Activated CD4-positive, alpha-beta T cell treated with anti-CD3 and anti-CD28 coated beads, Interleukin-2, amount 10 ng/mL, durations not matched to agents 7 days and 5 days (primary cell): ENCODE results near the gene TMEM121B. TPM values are rescaled to one million over a fixed set of nuclear protein-coding genes. Genes with fewer than 3 reads are reported as not detected.
A peak's percentile ranks its signal among the peaks of the same experiment; 100 is the strongest.

Experiments
- CTCF ChIA-PET: fragments of 350-600 bp; sonication (Branson Sonifier 250); formaldehyde crosslinking; loops from one replicate; lab custom pipeline; 2021; ENCODE audit warnings: antibody characterized with exemption; lab: Charles Lee
- POLR2A ChIA-PET: fragments of 350-600 bp; sonication (Branson Sonifier 250); formaldehyde crosslinking; loops from one replicate; lab custom pipeline; 2021; ENCODE audit warnings: antibody characterized with exemption; lab: Charles Lee
- DNase-seq: peaks from one replicate; pipeline ENCODE4 v3.0.0-alpha.2; 2020
- H3K27ac Mint-ChIP-seq: one replicate; pipeline ENCODE4 v1.8.0; 2021; ENCODE audit warnings: mild to moderate bottlenecking, moderate library complexity, mixed read lengths
- H3K27me3 Mint-ChIP-seq: one replicate; pipeline ENCODE4 v1.8.0; 2021; ENCODE audit warnings: mixed read lengths
- H3K36me3 Mint-ChIP-seq: one replicate; pipeline ENCODE4 v1.8.0; 2021; ENCODE audit warnings: low read depth, mixed read lengths
- H3K4me1 Mint-ChIP-seq: one replicate; pipeline ENCODE4 v1.8.0; 2021; ENCODE audit warnings: mixed read lengths
- H3K4me3 Mint-ChIP-seq: one replicate; pipeline ENCODE4 v1.8.0; 2021; ENCODE audit warnings: mild to moderate bottlenecking, moderate library complexity, mixed read lengths
- H3K9me3 Mint-ChIP-seq: one replicate; pipeline ENCODE4 v1.8.0; 2021; ENCODE audit warnings: mixed read lengths
- total RNA-seq, 2 experiments: library from RNA; stranded (reverse); gene quantifications; one replicate each; pipeline ENCODE4 v1.2.3, GENCODE V29; 2021

TMEM121B gene
- total RNA-seq, 2 experiments from 2014 or later: 0.05 to 0.06 TPM

GRCh38 chr22:17106161-17106784 is 14.9 kb downstream of the TMEM121B start:
- peaks cover 74% of the 10 kb centered on the region for H3K36me3 Mint-ChIP-seq
- H3K4me3 Mint-ChIP-seq: peak overlapping the region; percentile 43
- peaks cover 58% of the 10 kb centered on the region for H3K4me1 Mint-ChIP-seq
- no peaks in the 10 kb centered on the region for H3K9me3 Mint-ChIP-seq
- H3K27ac Mint-ChIP-seq: peak overlapping the region; percentile 82
- DNase-seq: no peak
- ChIA-PET POLR2A (interaction anchor here (0.7 kb wide), 1 partner anchor 45 kb away, joined by 3 read pairs; no protein-coding TSS in a partner anchor), CTCF (interaction anchor here (0.6 to 1.5 kb wide), 4 partner anchors 10 to 71 kb away, joined by 3 to 5 read pairs (median 4); no protein-coding TSS in a partner anchor)
- no peaks in the 10 kb centered on the region for H3K27me3 Mint-ChIP-seq

- Mint-ChIP-seq H3K4me3 (no peak overlapping the region), H3K4me1 (peaks cover 65% of the 10 kb centered on the region), H3K27ac (peak overlapping the region; percentile 82), H3K9me3 (no peaks in the 10 kb centered on the region), H3K36me3 (peaks cover 75% of the 10 kb centered on the region), H3K27me3 (no peaks in the 10 kb centered on the region)
- no peak for DNase-seq
- CTCF ChIA-PET: interaction anchor here (0.6 to 1.1 kb wide), 2 partner anchors 36 to 125 kb away, joined by 3 to 4 read pairs; no protein-coding TSS in a partner anchor
- POLR2A ChIA-PET: interaction anchor here (0.7 kb wide), 1 partner anchor 46 kb away, joined by 3 read pairs; no protein-coding TSS in a partner anchor
Measured at GRCh38 chr22:17105143-17106129, 15.7 kb downstream of the TMEM121B start.

- no peak overlapping the region for H3K4me3 Mint-ChIP-seq
- no peaks in the 10 kb centered on the region for H3K9me3 Mint-ChIP-seq
- peaks cover 72% of the 10 kb centered on the region for H3K4me1 Mint-ChIP-seq
- H3K36me3 Mint-ChIP-seq: peaks cover 75% of the 10 kb centered on the region
- H3K27ac Mint-ChIP-seq: peak overlapping the region; percentile 19
- DNase-seq: no peak
- no peaks in the 10 kb centered on the region for H3K27me3 Mint-ChIP-seq
- ChIA-PET POLR2A (no interaction called here), CTCF (no interaction called here)
Measured at GRCh38 chr22:17104336-17104935, 16.7 kb downstream of the TMEM121B start.

GRCh38 chr22:17103351-17103750 is 17.8 kb downstream of the TMEM121B start:
- H3K36me3 Mint-ChIP-seq: peaks cover 86% of the 10 kb centered on the region
- peaks cover 83% of the 10 kb centered on the region for H3K4me1 Mint-ChIP-seq
- CTCF ChIA-PET: interaction anchor here (2.7 kb wide), 1 partner anchor 68 kb away, joined by 10 read pairs; no protein-coding TSS in a partner anchor
- H3K27ac Mint-ChIP-seq: no peak overlapping the region
- no peak overlapping the region for H3K4me3 Mint-ChIP-seq
- no peaks in the 10 kb centered on the region for H3K9me3 Mint-ChIP-seq
- POLR2A ChIA-PET: no interaction called here
- no peak for DNase-seq
- H3K27me3 Mint-ChIP-seq: no peaks in the 10 kb centered on the region

GRCh38 chr22:17102297-17102667 is 18.9 kb downstream of the TMEM121B start:
- H3K27ac Mint-ChIP-seq: no peak overlapping the region

GRCh38 chr22:17101475-17102296 is 19.5 kb downstream of the TMEM121B start:
- peak overlapping the region; percentile 65 for H3K27ac Mint-ChIP-seq
- ChIA-PET POLR2A (interaction anchor here (0.5 kb wide), 1 partner anchor 15 kb away, joined by 4 read pairs; no protein-coding TSS in a partner anchor), CTCF (interaction anchor here (0.5 to 2.7 kb wide), 6 partner anchors 10 to 213 kb away, joined by 3 to 10 read pairs (median 3); no protein-coding TSS in a partner anchor)
- H3K4me1 Mint-ChIP-seq: peaks cover 87% of the 10 kb centered on the region
- H3K9me3 Mint-ChIP-seq: no peaks in the 10 kb centered on the region
- H3K36me3 Mint-ChIP-seq: peaks cover 84% of the 10 kb centered on the region
- no peak for DNase-seq
- H3K4me3 Mint-ChIP-seq: no peak overlapping the region
- no peaks in the 10 kb centered on the region for H3K27me3 Mint-ChIP-seq

More at GRCh38 chr22:17102297-17102667, 18.9 kb downstream of the TMEM121B start:
- Mint-ChIP-seq H3K27me3 (no peaks in the 10 kb centered on the region), H3K36me3 (peaks cover 85% of the 10 kb centered on the region), H3K4me3 (no peak overlapping the region), H3K9me3 (no peaks in the 10 kb centered on the region), H3K4me1 (peaks cover 87% of the 10 kb centered on the region)
- CTCF ChIA-PET: interaction anchor here (1.3 to 2.7 kb wide), 2 partner anchors 13 to 69 kb away, joined by 3 to 10 read pairs; no protein-coding TSS in a partner anchor
- POLR2A ChIA-PET: no interaction called here
- DNase-seq: no peak

GRCh38 chr22:17100621-17101020 is 20.5 kb downstream of the TMEM121B start:
- Mint-ChIP-seq H3K27me3 (no peaks in the 10 kb centered on the region), H3K27ac (peak overlapping the region; percentile 65), H3K4me1 (peaks cover 84% of the 10 kb centered on the region), H3K9me3 (no peaks in the 10 kb centered on the region), H3K36me3 (peaks cover 80% of the 10 kb centered on the region), H3K4me3 (no peak overlapping the region)
- no peak for DNase-seq
- ChIA-PET CTCF (interaction anchor here (1.3 to 1.6 kb wide), 2 partner anchors 9 to 11 kb away, joined by 3 read pairs; no protein-coding TSS in a partner anchor), POLR2A (interaction anchor here (0.5 kb wide), 1 partner anchor 16 kb away, joined by 4 read pairs; no protein-coding TSS in a partner anchor)

- peak overlapping the region; percentile 86 for H3K27ac Mint-ChIP-seq
- peaks cover 78% of the 10 kb centered on the region for H3K36me3 Mint-ChIP-seq
- H3K4me3 Mint-ChIP-seq: peak overlapping the region; percentile 45
- no peaks in the 10 kb centered on the region for H3K27me3 Mint-ChIP-seq
- H3K4me1 Mint-ChIP-seq: peaks cover 86% of the 10 kb centered on the region
- POLR2A ChIA-PET: interaction anchor here (1.4 kb wide), 1 partner anchor 10 kb away, joined by 4 read pairs; no protein-coding TSS in a partner anchor
- H3K9me3 Mint-ChIP-seq: no peaks in the 10 kb centered on the region
- DNase-seq: peak; percentile 67
- CTCF ChIA-PET: interaction anchor here (0.5 to 1.6 kb wide), 2 partner anchors 13 to 541 kb away, joined by 3 to 7 read pairs; no protein-coding TSS in a partner anchor
Measured at GRCh38 chr22:17098379-17098819, 22.8 kb downstream of the TMEM121B start.

GRCh38 chr22:17097701-17098100 is 23.5 kb downstream of the TMEM121B start:
- peak overlapping the region; percentile 86 for H3K27ac Mint-ChIP-seq
- peak overlapping the region; percentile 22 for H3K4me3 Mint-ChIP-seq
- no peak for DNase-seq
- H3K4me1 Mint-ChIP-seq: peaks cover 88% of the 10 kb centered on the region
- H3K9me3 Mint-ChIP-seq: no peaks in the 10 kb centered on the region
- ChIA-PET CTCF (interaction anchor here (0.9 to 2.5 kb wide), 3 partner anchors 13 to 74 kb away, joined by 3 to 11 read pairs (median 3); no protein-coding TSS in a partner anchor), POLR2A (no interaction called here)
- H3K36me3 Mint-ChIP-seq: peaks cover 80% of the 10 kb centered on the region
- H3K27me3 Mint-ChIP-seq: no peaks in the 10 kb centered on the region

GRCh38 chr22:17097062-17097461 is 24.1 kb downstream of the TMEM121B start:
- ChIA-PET POLR2A (interaction anchor here (0.5 to 0.7 kb wide), 2 partner anchors 18 to 33 kb away, joined by 3 to 5 read pairs; no protein-coding TSS in a partner anchor), CTCF (interaction anchor here (0.9 to 2.5 kb wide), 3 partner anchors 13 to 75 kb away, joined by 3 to 11 read pairs (median 3); no protein-coding TSS in a partner anchor)
- peak overlapping the region; percentile 30 for H3K4me3 Mint-ChIP-seq
- H3K27ac Mint-ChIP-seq: peak overlapping the region; percentile 86
- DNase-seq: no peak
- H3K9me3 Mint-ChIP-seq: no peaks in the 10 kb centered on the region
- H3K36me3 Mint-ChIP-seq: peaks cover 79% of the 10 kb centered on the region
- no peaks in the 10 kb centered on the region for H3K27me3 Mint-ChIP-seq
- peaks cover 91% of the 10 kb centered on the region for H3K4me1 Mint-ChIP-seq

- Mint-ChIP-seq H3K36me3 (peaks cover 74% of the 10 kb centered on the region), H3K4me1 (peaks cover 88% of the 10 kb centered on the region), H3K27ac (no peak overlapping the region), H3K4me3 (no peak overlapping the region), H3K9me3 (no peaks in the 10 kb centered on the region), H3K27me3 (no peaks in the 10 kb centered on the region)
- DNase-seq: no peak
- POLR2A ChIA-PET: no interaction called here
- CTCF ChIA-PET: interaction anchor here (1.0 to 2.5 kb wide), 3 partner anchors 11 to 76 kb away, joined by 3 to 11 read pairs (median 4); no protein-coding TSS in a partner anchor
Measured at GRCh38 chr22:17096071-17096470, 25.1 kb downstream of the TMEM121B start.
